ENCODE measurements around the gene TUBD1.

Gene TUBD1

GRCh38 chr17:59907467-59907866, 14.7 kb upstream of the TUBD1 start:
- Histone ChIP-seq H3K27ac (no peak overlapping the region), H3K4me3 (no peak overlapping the region)
- no peak for TF ChIP-seq CTCF (IDR thresholded peaks at IDR 0.05)
- DNase-seq (ENCODE audit: low spot score) = no peak

DNA sequence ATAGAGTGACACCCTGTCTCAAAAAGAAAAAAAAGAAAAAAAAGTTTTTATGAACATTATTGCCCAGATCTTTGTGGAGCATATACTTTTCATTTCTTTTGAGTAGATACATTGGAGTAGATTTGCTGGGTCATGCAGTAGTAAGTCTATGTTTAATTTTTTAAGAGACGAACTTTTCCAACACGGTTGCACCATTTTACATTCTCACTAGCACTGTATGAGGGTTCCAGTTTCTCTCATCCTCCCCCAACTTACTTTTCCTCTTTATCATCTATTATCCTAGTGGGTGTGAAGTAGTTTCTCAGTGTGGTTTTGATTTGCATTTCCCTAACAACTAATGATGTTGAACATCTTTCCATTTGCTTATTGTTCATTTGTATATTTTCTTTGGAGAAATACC, 10.7 kb upstream of the TUBD1 start:
- Histone ChIP-seq H3K4me3 (no peak overlapping the region), H3K27ac (no peak overlapping the region)
- no peak for TF ChIP-seq CTCF (IDR thresholded peaks at IDR 0.05)
- DNase-seq (ENCODE audit: low spot score) = no peak

DNA sequence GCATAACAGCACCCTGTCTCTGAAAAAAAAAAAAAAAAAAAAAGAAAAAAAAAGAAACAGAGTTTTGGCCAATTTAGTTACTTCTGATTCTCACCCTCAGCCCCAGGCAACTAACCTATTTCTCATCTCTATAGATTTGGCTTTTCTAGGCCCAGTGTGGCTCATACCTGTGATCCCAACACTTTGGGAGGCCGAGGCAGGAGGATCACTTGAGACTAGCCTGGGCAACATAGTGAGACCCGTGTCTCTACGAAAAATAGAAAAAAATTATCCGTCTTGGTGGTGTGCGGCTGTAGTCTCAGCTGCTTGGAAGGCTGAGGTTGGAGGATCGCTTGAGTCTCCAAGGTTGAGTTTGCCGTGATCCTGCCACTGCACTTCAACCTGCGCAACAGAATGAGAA, 8.9 kb upstream of the TUBD1 start:
- H3K27ac ChIP-seq = no peak overlapping the region
- no peak for TF ChIP-seq CTCF (IDR thresholded peaks at IDR 0.05)
- no peak for DNase-seq (ENCODE audit: low spot score)

GRCh38 chr17:59899099-59899498, 6.4 kb upstream of the TUBD1 start:
- no peak for DNase-seq (ENCODE audit: low spot score)
- H3K4me3 ChIP-seq = no peak overlapping the region
- H3K27ac ChIP-seq = no peak overlapping the region
- no peak for TF ChIP-seq CTCF (IDR thresholded peaks at IDR 0.05)

More for the DNA sequence above, 8.9 kb upstream of the TUBD1 start:
- no peak overlapping the region for H3K4me3 ChIP-seq

DNA sequence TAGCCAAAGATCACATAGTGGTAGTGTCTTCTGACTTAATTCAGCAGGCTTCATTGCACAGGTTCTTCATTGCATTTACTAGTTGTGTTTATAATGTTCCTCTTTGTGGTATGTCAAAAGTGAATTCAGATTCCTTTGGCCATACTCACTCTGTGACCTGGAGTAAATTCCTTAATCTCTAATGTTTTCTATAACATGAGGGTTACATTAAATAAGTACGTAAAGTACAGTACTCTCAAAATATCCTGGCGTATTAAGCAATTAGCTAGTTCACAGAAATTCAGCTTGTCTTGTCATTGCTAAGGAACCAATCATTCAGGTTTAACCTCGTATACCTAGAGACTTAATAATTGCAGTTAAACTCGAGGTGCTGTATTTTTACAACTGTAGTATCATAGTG, 4.3 kb upstream of the TUBD1 start:
- no peak overlapping the region for H3K4me3 ChIP-seq
- no peak for TF ChIP-seq CTCF (IDR thresholded peaks at IDR 0.05)
- H3K27ac ChIP-seq = no peak overlapping the region
- DNase-seq (ENCODE audit: low spot score) = no peak

DNA sequence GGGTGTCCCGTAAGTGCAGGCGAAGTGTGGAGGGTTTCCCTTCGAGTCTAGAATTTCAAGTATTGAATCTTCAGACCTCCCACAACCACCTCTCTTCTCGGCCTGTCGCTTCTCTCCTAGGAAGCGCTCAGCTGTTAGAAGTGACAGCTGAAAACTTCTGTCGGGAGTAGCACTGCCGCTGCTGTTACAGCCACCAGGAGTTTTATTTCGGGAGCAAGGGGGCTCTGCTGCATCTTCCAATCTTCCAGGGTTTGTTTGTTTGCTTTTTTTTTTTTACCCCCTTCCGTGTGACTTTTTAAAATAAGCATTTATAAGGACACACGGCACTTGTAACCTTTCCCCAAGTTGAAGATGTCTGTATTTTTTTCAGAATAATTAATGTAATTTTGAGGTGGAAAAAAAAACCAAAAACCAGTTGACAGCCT, 945 bp upstream of the TUBD1 start:
- peak overlapping the region; percentile 88 for H3K4me3 ChIP-seq
- TF ChIP-seq CTCF (IDR thresholded peaks at IDR 0.05) = no peak
- peak overlapping the region; percentile 89 to 90 for H3K27ac ChIP-seq
- DNase-seq (ENCODE audit: low spot score) = no peak

DNA sequence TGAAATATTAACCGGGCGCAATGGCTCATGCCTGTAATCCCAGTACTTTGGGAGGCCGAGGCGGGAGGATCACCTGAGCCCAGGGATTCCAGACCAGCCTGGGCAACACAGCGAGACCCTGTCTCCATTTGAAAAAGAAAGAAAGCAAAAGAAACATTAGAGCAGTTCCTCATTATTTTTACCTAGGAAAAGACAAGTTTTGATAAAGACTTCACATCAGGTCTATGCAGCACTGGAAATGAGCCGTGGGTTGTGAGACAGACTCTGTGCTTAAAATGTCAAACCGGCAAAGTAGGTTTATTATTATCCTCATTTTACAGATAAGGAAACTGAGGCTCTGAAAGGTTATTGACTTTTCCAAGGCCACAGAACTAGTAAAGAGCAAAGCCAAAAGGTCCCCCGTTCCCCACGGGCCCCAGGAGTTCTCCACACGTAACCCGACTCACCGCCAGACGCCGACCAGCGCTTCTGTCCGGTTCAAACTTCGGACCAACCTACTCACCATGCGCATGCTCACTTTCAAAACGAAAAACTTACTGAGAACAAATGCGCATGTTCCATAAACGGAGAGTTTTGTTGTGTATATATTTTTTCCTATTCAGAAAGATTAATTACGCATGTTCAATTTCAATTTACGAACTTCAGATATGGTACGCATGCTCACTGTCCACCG, 356 bp downstream of the TUBD1 start:
- TF ChIP-seq CTCF (IDR thresholded peaks at IDR 0.05) = no peak
- no peak for DNase-seq (ENCODE audit: low spot score)
- H3K27ac ChIP-seq = peak overlapping the region; percentile 89 to 90

More for the DNA sequence above, 356 bp downstream of the TUBD1 start:
- H3K4me3 ChIP-seq = peak overlapping the region; percentile 88
